GM12891 (cell line): ENCODE results near the gene PCNT.
"Not testable (repeated sequence)": the region's sequence is repeated elsewhere in the genome, so short reads cannot be mapped to it uniquely, and the experiment has no call there.

ENCODE experiments used
- DNase-seq: peaks from one replicate; pipeline ENCODE4 v3.0.0; 2011; ENCODE audit warnings: low spot score; ENCODE audit not compliant: insufficient read length
- FAIRE-seq: peaks from 2 replicates; lab custom pipeline; 2011; peaks lifted over from hg19 to GRCh38; lab: Jason Lieb, UNC
- PAX5 ChIP-seq: IDR thresholded peaks from 2 replicates; pipeline ENCODE4 v1.6.1; 2011; ENCODE audit warnings: low read length, moderate library complexity, mild to moderate bottlenecking; ENCODE audit not compliant: insufficient read depth, severe bottlenecking
- POLR2A ChIP-seq: IDR thresholded peaks from 2 replicates; pipeline ENCODE4 v1.6.1; 2011; ENCODE audit warnings: low read depth, low read length, control low read depth
- POLR2AphosphoS5 ChIP-seq: IDR thresholded peaks from 2 replicates; pipeline ENCODE4 v1.6.1; 2011; ENCODE audit warnings: low read depth, low read length, control low read depth
- POU2F2 ChIP-seq: IDR thresholded peaks from 2 replicates; pipeline ENCODE4 v1.6.1; 2011; ENCODE audit warnings: low read depth, mild to moderate bottlenecking, control low read depth, low read length, moderate library complexity
- SPI1 ChIP-seq: IDR thresholded peaks from 2 replicates; pipeline ENCODE4 v1.6.1; 2011; ENCODE audit warnings: low read depth, low read length, control low read depth
- TAF1 ChIP-seq: IDR thresholded peaks from 2 replicates; pipeline ENCODE4 v1.6.1; 2011; ENCODE audit warnings: low read depth, low read length, control low read depth

PCNT gene

GRCh38 chr21:46439906-46440305, 116.0 kb downstream of the PCNT start:
- TF ChIP-seq POU2F2 (no peak), SPI1 (no peak), POLR2A (no peak), POLR2AphosphoS5 (no peak), PAX5 (no peak), TAF1 (no peak)
- no peak for DNase-seq
- FAIRE-seq: no peak

- FAIRE-seq: no peak
Observed at GRCh38 chr21:46441331-46441730, 117.4 kb downstream of the PCNT start.

DNA sequence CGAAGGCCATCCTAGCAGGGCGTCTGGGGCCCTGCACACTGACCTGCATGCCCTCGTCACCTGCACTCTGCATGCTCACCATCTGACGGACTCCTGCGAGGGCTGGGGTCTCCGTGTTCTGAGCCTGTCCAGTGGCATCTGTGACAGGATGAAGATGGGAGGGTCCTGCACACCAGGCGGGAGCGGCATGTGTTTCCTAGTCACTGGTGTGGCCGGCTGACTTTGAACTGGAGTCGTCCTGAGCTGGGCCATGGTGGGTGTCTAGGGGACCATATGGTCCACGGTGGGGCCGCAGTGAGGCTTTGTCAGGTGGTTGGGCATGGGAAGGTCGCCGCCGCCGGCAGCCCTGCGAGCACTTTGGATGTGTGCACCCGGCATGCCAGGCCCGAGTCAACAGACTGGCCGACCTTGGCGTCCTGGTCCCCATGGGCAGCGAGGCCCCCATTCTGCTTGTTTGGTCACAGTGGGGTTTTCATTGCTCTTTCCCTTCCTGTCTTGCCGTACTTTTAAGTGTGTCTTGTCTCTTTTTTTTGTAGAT, 118.1 kb downstream of the PCNT start:
- FAIRE-seq: no peak
- TF ChIP-seq POU2F2 (no peak), POLR2A (no peak), PAX5 (no peak), TAF1 (no peak), SPI1 (no peak), POLR2AphosphoS5 (no peak)
- DNase-seq: no peak

More at GRCh38 chr21:46441331-46441730, 117.4 kb downstream of the PCNT start:
- no peak for DNase-seq
- no peak for TF ChIP-seq PAX5
- no peak for TF ChIP-seq TAF1
- TF ChIP-seq POLR2A: no peak
- TF ChIP-seq SPI1: no peak
- no peak for TF ChIP-seq POU2F2
- TF ChIP-seq POLR2AphosphoS5: no peak

DNA sequence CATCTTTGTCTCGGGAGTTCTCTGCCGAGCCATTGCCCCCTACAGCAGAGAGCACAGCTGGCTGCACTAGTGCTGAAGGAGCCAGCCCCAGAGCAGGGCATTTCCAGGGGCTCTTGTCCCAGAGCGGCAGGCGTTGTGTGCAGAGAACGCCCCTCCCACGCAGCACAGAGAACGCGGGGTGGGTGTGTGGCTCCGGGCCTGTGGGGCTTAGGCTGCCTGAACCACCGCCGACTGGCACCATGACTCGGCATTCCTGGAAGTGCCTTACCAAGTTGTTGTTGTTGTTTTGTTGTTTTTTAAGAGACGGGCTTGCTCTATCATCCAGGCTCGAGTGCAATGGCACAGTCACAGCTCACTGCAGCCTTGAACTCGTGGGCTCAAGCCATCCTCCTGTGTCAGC, 119.0 kb downstream of the PCNT start:
- FAIRE-seq (no peak), DNase-seq (no peak)
- TF ChIP-seq POLR2A: no peak

GRCh38 chr21:46443910-46444309, 120.0 kb downstream of the PCNT start:
- DNase-seq (no peak), FAIRE-seq (no peak)
- TF ChIP-seq TAF1 (no peak), POLR2A (no peak), SPI1 (no peak), POU2F2 (no peak), PAX5 (no peak), POLR2AphosphoS5 (no peak)

- no peak for FAIRE-seq
- TF ChIP-seq TAF1: no peak
- TF ChIP-seq SPI1: no peak
- no peak for TF ChIP-seq PAX5
- TF ChIP-seq POLR2A: no peak
- TF ChIP-seq POLR2AphosphoS5: no peak
- no peak for TF ChIP-seq POU2F2
- DNase-seq: no peak
Observed at GRCh38 chr21:46448108-46448507, 124.2 kb downstream of the PCNT start.

GRCh38 chr21:46448855-46449254, 124.9 kb downstream of the PCNT start:
- not testable (repeated sequence) for DNase-seq, FAIRE-seq

- no peak for TF ChIP-seq POLR2A
- no peak for TF ChIP-seq TAF1
- no peak for TF ChIP-seq SPI1
- TF ChIP-seq POU2F2: no peak
- no peak for TF ChIP-seq POLR2AphosphoS5
- TF ChIP-seq PAX5: no peak
- DNase-seq (no peak), FAIRE-seq (no peak)
Observed at GRCh38 chr21:46452710-46453109, 128.8 kb downstream of the PCNT start.

DNA sequence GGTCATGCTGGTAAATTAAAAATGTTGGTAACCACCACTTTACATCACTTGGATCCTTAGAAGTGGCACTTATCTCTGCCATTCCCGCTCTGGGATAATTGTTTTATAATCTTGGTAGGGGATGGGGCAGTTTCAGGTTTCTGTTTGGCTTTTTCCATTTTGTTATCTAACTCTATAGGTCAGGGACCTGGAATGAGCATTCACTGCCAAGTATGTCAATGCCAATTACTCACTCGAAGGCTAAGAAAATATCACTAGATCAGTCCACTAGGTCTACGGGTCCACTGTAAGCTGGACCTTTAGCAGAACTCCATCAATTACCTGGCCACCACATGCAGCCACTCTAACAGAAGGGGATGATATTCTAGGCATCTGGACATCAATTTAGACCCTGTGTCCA, 130.2 kb downstream of the PCNT start:
- no peak for DNase-seq
- TF ChIP-seq POU2F2 (no peak), POLR2A (no peak), PAX5 (no peak), SPI1 (no peak), TAF1 (no peak), POLR2AphosphoS5 (no peak)
- FAIRE-seq: no peak

GRCh38 chr21:46454634-46455390, 130.9 kb downstream of the PCNT start:
- FAIRE-seq (no peak), DNase-seq (no peak)
- TF ChIP-seq POU2F2 (no peak), POLR2AphosphoS5 (no peak), PAX5 (no peak), POLR2A (no peak), TAF1 (no peak), SPI1 (no peak)

- TF ChIP-seq TAF1: no peak
- TF ChIP-seq POLR2AphosphoS5: no peak
- TF ChIP-seq POU2F2: no peak
- TF ChIP-seq PAX5: no peak
- no peak for TF ChIP-seq SPI1
- no peak for TF ChIP-seq POLR2A
- FAIRE-seq: no peak
- DNase-seq: no peak
Observed at GRCh38 chr21:46455575-46456385, 131.8 kb downstream of the PCNT start.
